ENCODE data around the gene TM9SF3.

The TM9SF3 gene

DNA sequence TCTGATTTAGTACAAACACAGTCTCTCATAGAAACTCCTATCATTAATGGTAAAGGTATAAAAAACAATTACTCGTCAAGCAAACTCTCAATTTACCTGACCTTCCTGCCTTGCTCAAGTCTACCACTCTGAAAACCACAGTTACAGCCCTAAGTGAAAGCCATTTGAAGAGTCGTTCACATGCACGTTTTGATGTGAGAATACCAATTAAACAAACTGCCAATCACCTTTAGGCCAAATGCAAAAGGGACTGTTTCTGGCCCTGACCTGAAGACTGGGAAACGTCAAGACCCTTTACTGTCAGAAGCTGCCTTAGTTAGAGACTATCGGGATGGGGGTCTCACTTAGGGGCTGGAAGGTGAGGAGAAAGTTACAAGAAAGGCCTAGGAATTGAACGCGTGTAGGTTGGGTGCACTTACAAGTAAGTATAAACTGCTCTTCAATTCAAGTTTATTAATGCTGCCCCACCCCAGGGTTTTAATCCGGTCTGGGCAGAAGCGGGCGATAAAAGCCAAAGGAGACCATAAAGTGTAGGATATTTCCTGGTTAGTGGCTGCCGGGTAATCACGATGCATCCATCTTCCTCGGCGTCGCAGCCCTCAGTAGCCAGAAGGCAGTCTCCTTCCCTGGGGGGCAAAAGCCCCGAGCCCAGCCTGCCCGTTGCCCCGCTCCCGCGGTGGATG is 935 bp downstream of the TM9SF3 start:
- TF ChIP-seq, protein P1, sequence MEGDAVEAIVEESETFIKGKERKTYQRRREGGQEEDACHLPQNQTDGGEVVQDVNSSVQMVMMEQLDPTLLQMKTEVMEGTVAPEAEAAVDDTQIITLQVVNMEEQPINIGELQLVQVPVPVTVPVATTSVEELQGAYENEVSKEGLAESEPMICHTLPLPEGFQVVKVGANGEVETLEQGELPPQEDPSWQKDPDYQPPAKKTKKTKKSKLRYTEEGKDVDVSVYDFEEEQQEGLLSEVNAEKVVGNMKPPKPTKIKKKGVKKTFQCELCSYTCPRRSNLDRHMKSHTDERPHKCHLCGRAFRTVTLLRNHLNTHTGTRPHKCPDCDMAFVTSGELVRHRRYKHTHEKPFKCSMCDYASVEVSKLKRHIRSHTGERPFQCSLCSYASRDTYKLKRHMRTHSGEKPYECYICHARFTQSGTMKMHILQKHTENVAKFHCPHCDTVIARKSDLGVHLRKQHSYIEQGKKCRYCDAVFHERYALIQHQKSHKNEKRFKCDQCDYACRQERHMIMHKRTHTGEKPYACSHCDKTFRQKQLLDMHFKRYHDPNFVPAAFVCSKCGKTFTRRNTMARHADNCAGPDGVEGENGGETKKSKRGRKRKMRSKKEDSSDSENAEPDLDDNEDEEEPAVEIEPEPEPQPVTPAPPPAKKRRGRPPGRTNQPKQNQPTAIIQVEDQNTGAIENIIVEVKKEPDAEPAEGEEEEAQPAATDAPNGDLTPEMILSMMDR (IDR thresholded peaks at IDR 0.05) = no peak

GRCh38 chr10:96584474-96584873 is 2.3 kb downstream of the TM9SF3 start:
- TF ChIP-seq, protein P1 (IDR thresholded peaks at IDR 0.05) = no peak

GRCh38 chr10:96584035-96584434 is 2.8 kb downstream of the TM9SF3 start:
- TF ChIP-seq, protein P1 (IDR thresholded peaks at IDR 0.05) = no peak

DNA sequence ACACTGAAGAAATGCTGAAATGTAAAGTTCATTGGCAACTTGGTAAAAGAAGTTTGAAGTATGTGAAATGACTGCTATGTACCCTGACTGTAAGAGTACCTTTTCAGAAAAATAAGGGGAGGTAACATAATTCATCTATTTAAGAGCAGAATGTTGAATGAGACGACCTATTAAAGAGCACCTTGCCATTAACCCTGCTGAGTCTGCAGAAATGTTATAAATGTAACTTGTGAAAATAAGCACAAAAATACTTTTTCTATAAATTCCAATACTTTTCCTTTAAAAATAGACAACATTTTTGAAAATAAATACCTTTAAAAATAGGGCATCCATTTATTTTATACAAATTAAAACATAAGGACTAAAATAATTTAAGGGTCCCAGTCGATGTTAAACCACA is 7.7 kb downstream of the TM9SF3 start:
- TF ChIP-seq, protein P1 (IDR thresholded peaks at IDR 0.05) = no peak

GRCh38 chr10:96578633-96579032 is 8.2 kb downstream of the TM9SF3 start:
- TF ChIP-seq, protein P1 (IDR thresholded peaks at IDR 0.05) = no peak

- TF ChIP-seq, protein P1 (IDR thresholded peaks at IDR 0.05) = no peak
Observed at GRCh38 chr10:96578022-96578421, 8.8 kb downstream of the TM9SF3 start.

- TF ChIP-seq, protein P1 (IDR thresholded peaks at IDR 0.05) = no peak
Observed at GRCh38 chr10:96577069-96577468, 9.7 kb downstream of the TM9SF3 start.
